ENCODE results near the gene ANKRD11. TPM values are rescaled to one million over a fixed set of nuclear protein-coding genes. Genes with fewer than 3 reads are reported as not detected.

ANKRD11 gene
- total RNA-seq, 8 experiments from 2014 or later = 22.6 to 148 (median 52.5) TPM

DNA sequence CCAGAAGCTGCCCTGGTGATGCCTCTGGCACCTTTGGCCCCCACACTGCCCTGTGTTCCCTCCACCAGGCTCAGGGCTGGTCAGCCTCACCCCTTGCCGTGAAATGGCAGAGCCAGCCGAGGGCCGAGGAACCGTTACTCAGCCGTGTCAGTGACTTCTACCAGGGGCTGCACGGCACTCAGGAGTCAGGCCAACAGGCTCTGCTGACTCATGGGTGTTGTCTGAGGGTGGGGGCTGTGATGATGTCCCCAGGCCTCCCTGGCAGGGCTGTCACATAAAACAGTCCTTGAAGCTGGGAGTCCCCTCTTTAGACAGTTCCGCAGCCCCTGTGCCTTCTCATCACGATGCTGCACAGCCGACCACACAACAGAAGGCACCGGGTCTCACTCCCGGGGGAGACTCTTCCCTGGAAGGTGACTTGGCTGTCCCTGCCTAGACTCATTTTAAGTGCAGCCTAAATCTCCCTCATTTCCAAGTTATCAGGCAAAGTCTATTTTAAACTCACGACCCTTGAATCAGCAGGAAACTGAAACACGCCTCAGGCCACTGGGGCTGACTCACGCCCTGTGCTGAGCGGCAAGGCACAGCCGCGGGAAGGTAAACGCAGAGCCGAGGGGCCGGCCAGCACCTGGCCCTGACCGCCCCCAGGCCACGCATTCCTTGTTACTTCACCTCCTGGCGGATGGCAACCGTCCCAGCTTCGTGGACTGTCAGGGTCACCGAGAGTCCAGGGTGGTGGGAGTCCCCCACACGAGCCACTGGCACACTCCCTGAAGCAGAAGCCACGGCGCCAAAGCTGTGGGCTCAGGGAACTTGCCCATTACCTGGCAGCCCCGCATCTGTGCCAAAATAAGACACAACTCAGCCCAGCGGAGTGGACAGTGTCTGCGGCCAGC lies 170.2 kb downstream of the ANKRD11 start:
- no peak overlapping the region for H3K4me3 ChIP-seq
- 7 to 81% (median 68%) methylated on average over 1 to 13 of the region's 32 CpGs; no CpG with 5 or more reads in 2 of the 10 experiments for WGBS, 10 experiments
- in situ Hi-C loops (cut with MboI; ENCODE audit: low pct_unique_long_range_greater_than_20kb in 2 of 9, low sequenced_read_pairs in 9 of 9, unreplicated experiment in 9 of 9) = no loop called here
- peak overlapping the region; percentile 35 to 44 for H3K27ac ChIP-seq
- H3K4me1 ChIP-seq (replicated peaks in 1 of 2) = peaks cover 43 to 48% of the 10 kb centered on the region in 2 donors
- ATAC-seq (replicated peaks in 6 of 8) = peak; percentile 61 to 75 (median 67)

DNA sequence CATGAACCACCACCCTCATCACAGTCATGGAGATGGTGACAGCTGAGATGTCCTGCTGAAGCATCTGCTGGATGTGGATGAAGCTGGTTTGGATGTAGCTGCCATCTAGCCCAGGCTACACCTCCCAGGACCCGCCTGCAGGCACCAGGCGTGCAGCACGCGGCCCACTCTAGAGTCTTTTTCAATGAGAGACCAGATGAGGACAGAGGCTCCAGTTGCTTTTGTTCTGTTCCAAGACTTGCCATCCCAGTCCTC lies 170.8 kb downstream of the ANKRD11 start:
- no CpG with 5 or more reads among the region's 4 CpGs for WGBS, 10 experiments
- Histone ChIP-seq H3K4me1 (replicated peaks in 1 of 2) (peaks cover 43 to 44% of the 10 kb centered on the region in 2 donors), H3K27ac (peak overlapping the region; percentile 35 to 44), H3K4me3 (no peak overlapping the region)
- in situ Hi-C loops (cut with MboI; ENCODE audit: low pct_unique_long_range_greater_than_20kb in 2 of 9, low sequenced_read_pairs in 9 of 9, unreplicated experiment in 9 of 9) = no loop called here
- peak in 2 of 8 experiments; percentile 1 for ATAC-seq (replicated peaks in 6 of 8)

DNA sequence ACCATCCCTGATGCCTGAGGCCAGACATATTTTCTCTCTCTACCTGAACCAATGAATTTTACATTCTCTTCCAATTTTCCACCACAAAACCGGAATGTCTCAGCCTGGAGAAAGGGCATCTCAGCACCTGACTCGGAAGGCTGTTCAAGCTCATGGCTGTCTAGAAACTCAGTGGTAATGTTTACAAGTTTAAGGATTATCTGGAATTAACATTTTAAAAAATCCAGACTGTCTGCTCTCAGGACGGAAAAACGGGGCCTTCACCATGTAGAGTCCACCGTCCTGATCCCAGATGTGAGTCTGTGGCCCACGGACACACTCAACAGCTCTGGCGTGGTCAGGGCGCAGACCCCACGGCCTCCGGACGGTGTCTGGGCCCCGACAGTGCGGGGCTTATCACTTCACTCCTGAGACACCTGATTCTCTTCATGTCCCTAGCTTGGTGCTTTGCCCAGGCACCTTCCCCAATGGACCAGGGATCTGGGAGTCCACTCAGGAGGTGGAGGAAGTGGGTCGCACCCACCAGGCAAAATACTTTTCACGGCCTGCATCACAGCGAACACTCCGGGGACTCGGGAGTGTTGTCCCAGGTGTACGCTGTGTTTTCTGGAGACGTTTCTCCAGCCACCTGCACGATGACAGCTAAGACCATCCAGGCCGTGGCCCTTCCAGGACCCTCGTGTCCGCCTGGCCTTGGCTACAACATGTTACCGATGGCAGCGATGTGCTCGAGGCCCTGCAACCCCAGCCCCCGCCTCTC lies 171.3 kb downstream of the ANKRD11 start:
- Histone ChIP-seq H3K27ac (peak overlapping the region; percentile 35 to 44), H3K4me1 (replicated peaks in 1 of 2) (peaks cover 41 to 44% of the 10 kb centered on the region in 2 donors), H3K4me3 (no peak overlapping the region)
- WGBS, 10 experiments = 83 to 100% (median 97%) methylated on average over 1 to 6 of the region's 28 CpGs; no CpG with 5 or more reads in 4 of the 10 experiments
- in situ Hi-C loops (cut with MboI; ENCODE audit: low pct_unique_long_range_greater_than_20kb in 2 of 9, low sequenced_read_pairs in 9 of 9, unreplicated experiment in 9 of 9) = no loop called here
- ATAC-seq (replicated peaks in 6 of 8) = no peak

DNA sequence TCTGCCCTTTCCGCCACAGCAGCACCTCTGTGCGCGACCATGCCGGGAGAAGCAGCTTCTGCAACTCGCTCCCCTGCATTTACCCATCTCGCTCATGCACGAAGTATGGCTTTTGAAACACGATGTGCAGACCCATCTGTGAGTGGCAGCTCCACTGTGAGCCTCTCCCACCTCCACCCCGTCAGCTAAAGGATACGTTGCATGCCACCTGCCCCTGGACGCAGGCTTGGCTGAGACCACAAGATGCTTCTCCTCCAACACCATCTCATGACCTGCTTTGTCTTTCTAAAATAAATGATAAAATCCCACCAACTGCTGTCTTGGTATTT lies 172.0 kb downstream of the ANKRD11 start:
- no peak overlapping the region for H3K27ac ChIP-seq
- H3K4me1 ChIP-seq (replicated peaks in 1 of 2) = peaks cover 35 to 38% of the 10 kb centered on the region in 2 donors
- WGBS, 10 experiments = 90 to 100% (median 100%) methylated on average over 1 to 5 of the region's 11 CpGs; no CpG with 5 or more reads in 5 of the 10 experiments
- in situ Hi-C loops (cut with MboI; ENCODE audit: low pct_unique_long_range_greater_than_20kb in 2 of 9, low sequenced_read_pairs in 9 of 9, unreplicated experiment in 9 of 9) = no loop called here
- H3K4me3 ChIP-seq = no peak overlapping the region
- ATAC-seq (replicated peaks in 6 of 8) = no peak

DNA sequence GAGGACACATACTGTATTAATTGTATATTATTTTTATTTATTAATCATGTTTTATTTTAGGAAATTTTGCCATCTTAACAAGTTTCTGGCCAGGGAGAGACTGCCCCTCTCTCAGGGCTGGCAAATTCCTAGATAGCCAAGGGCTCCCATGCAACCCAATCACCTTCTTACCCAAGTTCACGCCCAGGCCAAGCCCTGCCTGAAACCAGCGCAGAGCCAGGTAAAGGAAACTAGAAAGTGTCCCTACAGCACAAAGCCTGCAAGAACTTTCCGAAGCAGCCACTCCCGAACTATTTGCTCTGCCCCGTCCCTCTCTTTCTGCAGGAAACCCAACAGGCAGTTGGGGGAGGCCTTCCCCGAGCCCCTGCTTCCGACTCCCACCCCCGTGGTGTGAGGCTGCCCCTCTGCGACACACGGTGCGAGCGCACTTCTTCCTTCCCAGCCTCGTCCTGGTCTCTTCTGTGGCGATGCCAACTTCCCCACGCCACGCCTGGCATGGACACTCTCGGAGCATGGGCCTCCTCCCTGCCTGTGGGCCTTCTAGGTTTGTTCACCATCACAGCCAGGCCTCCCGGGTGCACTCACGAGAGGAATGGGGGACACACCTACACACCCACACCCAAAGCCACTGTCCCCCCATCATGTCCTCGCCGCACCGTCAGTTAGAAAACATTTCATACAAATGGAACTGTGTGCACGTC lies 172.5 kb downstream of the ANKRD11 start:
- Histone ChIP-seq H3K4me3 (no peak overlapping the region), H3K4me1 (replicated peaks in 1 of 2) (peaks cover 33 to 36% of the 10 kb centered on the region in 2 donors), H3K27ac (no peak overlapping the region)
- in situ Hi-C loops (cut with MboI; ENCODE audit: low pct_unique_long_range_greater_than_20kb in 2 of 9, low sequenced_read_pairs in 9 of 9, unreplicated experiment in 9 of 9) = no loop called here
- 93 to 100% (median 94%) methylated on average over 2 to 3 of the region's 23 CpGs; no CpG with 5 or more reads in 7 of the 10 experiments for WGBS, 10 experiments
- no peak for ATAC-seq (replicated peaks in 6 of 8)

DNA sequence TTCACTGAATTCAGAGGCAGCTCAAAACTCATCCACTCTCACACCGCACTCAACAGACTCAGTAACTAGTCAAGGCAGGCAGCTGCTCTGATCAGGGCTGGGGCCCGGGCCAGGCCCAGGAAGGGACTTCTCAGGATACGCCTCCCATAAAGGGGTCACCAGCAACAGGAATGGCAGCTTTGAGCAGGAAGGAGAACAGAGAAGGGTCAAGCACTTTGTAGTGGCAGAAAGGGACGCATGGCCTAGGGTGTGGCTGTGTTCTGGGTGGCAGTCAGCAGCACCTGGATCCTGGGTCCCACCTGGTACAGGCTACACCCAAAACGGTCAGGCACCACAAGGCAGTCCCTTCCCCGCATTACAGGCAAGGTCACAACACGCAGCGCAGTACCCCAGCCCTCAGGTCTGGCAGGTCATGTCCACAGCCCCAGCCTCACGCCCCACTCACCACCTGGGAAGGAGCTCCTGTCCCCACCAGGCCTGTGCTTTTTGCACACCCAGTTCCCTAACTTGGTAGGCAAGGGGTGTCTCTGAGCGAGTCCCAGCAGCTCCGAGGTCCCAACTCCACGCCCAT lies 173.2 kb downstream of the ANKRD11 start:
- H3K27ac ChIP-seq = no peak overlapping the region
- H3K4me1 ChIP-seq (replicated peaks in 1 of 2) = peaks cover 26 to 29% of the 10 kb centered on the region in 2 donors
- in situ Hi-C loops (cut with MboI; ENCODE audit: low pct_unique_long_range_greater_than_20kb in 2 of 9, low sequenced_read_pairs in 9 of 9, unreplicated experiment in 9 of 9) = no loop called here
- no peak for ATAC-seq (replicated peaks in 6 of 8)
- no peak overlapping the region for H3K4me3 ChIP-seq
- WGBS, 10 experiments = 78 to 100% (median 86%) methylated on average over 1 to 4 of the region's 12 CpGs; no CpG with 5 or more reads in 4 of the 10 experiments

DNA sequence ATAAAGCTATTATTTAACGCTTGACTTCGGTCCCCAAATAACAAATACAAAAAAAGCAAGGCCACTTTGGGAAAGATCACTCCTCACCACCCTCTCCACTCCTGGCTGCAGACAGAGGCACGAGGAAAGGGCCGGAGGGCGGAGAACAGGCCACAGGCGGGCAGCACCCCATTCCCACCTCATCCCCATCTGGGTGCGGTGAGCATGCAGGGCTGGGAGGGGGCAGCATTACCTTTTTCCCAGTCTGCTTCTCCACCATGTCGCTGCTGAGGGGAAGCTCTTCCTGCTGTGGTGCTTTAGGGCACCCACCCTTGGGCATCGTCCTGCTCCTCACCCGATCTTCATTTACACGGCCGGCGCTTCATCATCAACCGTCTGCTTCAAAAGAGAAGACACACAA lies 173.7 kb downstream of the ANKRD11 start:
- ATAC-seq (replicated peaks in 6 of 8) = no peak
- in situ Hi-C loops (cut with MboI; ENCODE audit: low pct_unique_long_range_greater_than_20kb in 2 of 9, low sequenced_read_pairs in 9 of 9, unreplicated experiment in 9 of 9) = no loop called here
- 49 to 94% (median 90%) methylated on average over 4 to 13 of the region's 14 CpGs; no CpG with 5 or more reads in 5 of the 10 experiments for WGBS, 10 experiments
- Histone ChIP-seq H3K4me1 (replicated peaks in 1 of 2) (peaks cover 21 to 24% of the 10 kb centered on the region in 2 donors), H3K4me3 (no peak overlapping the region), H3K27ac (no peak overlapping the region)

DNA sequence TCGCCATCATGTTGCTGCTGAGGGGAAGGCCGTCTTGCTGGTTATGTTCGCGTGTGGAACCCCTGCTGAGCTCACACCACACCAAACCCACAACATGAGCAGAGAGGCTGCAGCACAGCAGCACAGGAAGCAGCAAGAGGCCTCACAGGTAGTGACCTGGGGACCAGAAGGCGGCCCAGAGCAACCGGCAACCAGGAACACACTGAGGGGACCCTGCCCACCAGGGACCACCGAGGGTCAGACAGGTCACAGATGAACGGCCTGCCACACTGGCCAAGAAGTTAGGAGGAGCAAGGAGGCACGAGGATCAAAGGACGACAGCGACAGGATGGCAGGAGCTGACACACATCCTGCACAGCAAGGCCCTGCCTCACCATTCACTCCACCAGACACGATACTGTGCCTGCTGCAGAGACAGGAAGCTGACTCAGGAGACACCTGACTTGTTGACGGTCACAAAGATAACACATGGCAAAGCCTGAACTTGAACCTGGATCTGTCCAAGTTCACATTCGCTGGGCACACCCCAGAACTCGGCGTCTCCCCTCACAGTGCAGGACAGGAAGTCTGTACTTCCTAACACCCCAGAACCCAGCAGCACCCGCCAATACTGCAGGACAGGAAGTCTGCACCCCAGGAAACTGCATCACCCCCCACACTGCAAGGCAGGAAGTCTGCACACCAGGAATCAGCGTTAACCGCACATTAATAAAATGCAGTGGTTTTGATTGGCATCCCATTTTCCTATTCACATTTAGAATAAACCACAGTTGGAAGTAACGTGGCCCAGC lies 174.4 kb downstream of the ANKRD11 start:
- no peak overlapping the region for H3K27ac ChIP-seq
- no peak for ATAC-seq (replicated peaks in 6 of 8)
- in situ Hi-C loops (cut with MboI; ENCODE audit: low pct_unique_long_range_greater_than_20kb in 2 of 9, low sequenced_read_pairs in 9 of 9, unreplicated experiment in 9 of 9) = no loop called here
- peaks cover 18 to 19% of the 10 kb centered on the region in 2 donors for H3K4me1 ChIP-seq (replicated peaks in 1 of 2)
- H3K4me3 ChIP-seq = no peak overlapping the region
- WGBS, 10 experiments = 10 to 100% (median 83%) methylated on average over 2 to 10 of the region's 20 CpGs; no CpG with 5 or more reads in 1 of the 10 experiments

DNA sequence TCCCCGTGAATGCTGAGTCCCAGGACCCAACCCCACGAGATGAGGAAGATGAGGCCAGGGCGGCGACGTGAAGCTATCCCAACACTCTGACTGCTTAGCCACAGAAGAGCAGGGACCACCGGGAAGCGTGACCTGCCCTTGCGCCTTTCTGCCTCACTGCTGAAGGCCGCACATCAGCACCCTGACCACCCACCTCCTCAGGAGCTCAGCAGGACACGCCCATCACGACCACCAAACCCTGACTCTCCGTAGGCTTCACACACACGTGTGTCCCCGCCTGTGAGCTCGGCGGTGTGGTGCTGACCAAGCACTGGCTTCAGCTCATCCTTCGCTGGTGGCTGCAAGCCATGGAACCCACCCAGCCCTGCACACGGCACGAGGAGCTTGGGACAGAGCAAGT lies 175.1 kb downstream of the ANKRD11 start:
- Histone ChIP-seq H3K4me3 (no peak overlapping the region), H3K4me1 (replicated peaks in 1 of 2) (peaks cover 11% of the 10 kb centered on the region in 2 donors), H3K27ac (no peak overlapping the region)
- 72 to 100% (median 90%) methylated on average over 1 to 7 of the region's 19 CpGs; no CpG with 5 or more reads in 5 of the 10 experiments for WGBS, 10 experiments
- no peak for ATAC-seq (replicated peaks in 6 of 8)
- in situ Hi-C loops (cut with MboI; ENCODE audit: low pct_unique_long_range_greater_than_20kb in 2 of 9, low sequenced_read_pairs in 9 of 9, unreplicated experiment in 9 of 9) = no loop called here

DNA sequence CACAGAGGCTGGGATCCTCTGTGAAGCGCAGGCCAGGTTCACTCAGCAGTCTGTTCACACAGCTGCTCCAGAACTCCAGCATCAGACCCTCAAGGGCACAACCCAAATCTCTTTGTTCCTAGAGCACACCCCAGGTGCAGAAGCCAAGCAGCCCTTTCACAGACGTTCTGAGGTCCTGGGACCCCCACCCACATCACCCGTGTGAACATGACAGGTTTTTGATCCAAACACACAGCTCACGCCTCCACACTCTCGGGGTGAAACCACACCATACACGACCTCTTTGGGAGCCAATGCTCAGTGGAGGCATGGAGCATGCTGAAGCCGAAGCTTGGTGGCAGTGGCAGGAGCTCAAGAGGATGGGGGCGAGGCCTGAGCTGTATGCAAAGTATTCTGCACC lies 175.5 kb downstream of the ANKRD11 start:
- H3K4me1 ChIP-seq (replicated peaks in 1 of 2) = peaks cover 7% of the 10 kb centered on the region in 2 donors
- no peak overlapping the region for H3K4me3 ChIP-seq
- ATAC-seq (replicated peaks in 6 of 8) = no peak
- in situ Hi-C loops (cut with MboI; ENCODE audit: low pct_unique_long_range_greater_than_20kb in 2 of 9, low sequenced_read_pairs in 9 of 9, unreplicated experiment in 9 of 9) = no loop called here
- 94 to 100% (median 94%) methylated on average over 2 to 4 of the region's 8 CpGs; no CpG with 5 or more reads in 7 of the 10 experiments for WGBS, 10 experiments
- H3K27ac ChIP-seq = no peak overlapping the region

DNA sequence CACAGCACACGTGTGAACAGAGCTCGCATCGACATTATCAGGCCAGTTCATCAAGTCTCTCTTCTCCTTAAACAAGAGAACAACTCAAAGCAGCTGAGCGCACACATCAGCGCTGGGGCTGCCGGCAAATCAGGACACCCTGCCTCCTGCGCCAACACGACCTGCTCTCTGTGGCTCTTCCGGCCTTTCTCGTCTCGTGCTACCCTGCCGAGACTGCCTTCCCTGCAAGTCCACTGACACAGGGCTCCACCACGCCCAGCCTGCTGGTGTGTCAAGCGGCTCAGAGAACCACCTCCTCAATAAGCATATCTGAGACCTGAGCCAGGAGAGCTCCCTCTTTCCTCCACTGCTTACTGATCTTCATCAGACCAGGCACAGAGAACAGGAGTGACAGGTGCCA lies 176.0 kb downstream of the ANKRD11 start:
- H3K4me1 ChIP-seq (replicated peaks in 1 of 2) = peaks cover 2% of the 10 kb centered on the region in 2 donors
- in situ Hi-C loops (cut with MboI; ENCODE audit: low pct_unique_long_range_greater_than_20kb in 2 of 9, low sequenced_read_pairs in 9 of 9, unreplicated experiment in 9 of 9) = no loop called here
- 20 to 100% (median 73%) methylated on average over 1 to 4 of the region's 14 CpGs; no CpG with 5 or more reads in 5 of the 10 experiments for WGBS, 10 experiments
- no peak overlapping the region for H3K4me3 ChIP-seq
- ATAC-seq (replicated peaks in 6 of 8) = peak in 7 of 8 experiments; percentile 14 to 72 (median 49)
- H3K27ac ChIP-seq = no peak overlapping the region

DNA sequence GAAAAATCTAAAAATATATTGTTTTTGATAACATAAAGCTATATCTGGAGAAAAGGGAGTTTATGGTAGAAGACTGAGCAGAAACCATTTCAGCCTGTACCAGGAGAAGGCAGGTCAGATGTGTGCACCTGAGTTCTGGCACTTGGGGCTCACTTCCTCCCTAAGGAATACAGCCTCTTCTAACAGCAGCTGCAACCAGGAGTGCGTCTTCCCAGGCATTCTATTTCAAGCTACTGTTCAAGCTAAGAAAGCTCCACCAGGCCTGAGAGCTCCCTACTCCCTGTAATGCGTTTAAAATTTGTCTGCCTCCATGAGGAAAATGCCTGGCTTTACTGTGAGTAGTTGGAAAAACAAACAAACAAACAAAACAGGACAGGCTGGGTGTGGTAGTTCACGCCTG lies 176.8 kb downstream of the ANKRD11 start:
- Histone ChIP-seq H3K4me1 (replicated peaks in 1 of 2) (no peaks in the 10 kb centered on the region), H3K27ac (no peak overlapping the region), H3K4me3 (no peak overlapping the region)
- in situ Hi-C loops (cut with MboI; ENCODE audit: low pct_unique_long_range_greater_than_20kb in 2 of 9, low sequenced_read_pairs in 9 of 9, unreplicated experiment in 9 of 9) = no loop called here
- ATAC-seq (replicated peaks in 6 of 8) = peak in 1 of 8 experiments; percentile 5
- WGBS, 10 experiments = 80 to 100% (median 90%) methylated on average over 1 to 2 of the region's 3 CpGs; no CpG with 5 or more reads in 4 of the 10 experiments

Measured in motor neuron (in vitro differentiated cells).